Body of pancreas (tissue), 4 donors: Measurements from ENCODE around the gene DOK4.
A peak's percentile ranks its signal among the peaks of the same experiment; 100 is the strongest.

Experiments
- POLR2A ChIP-seq, 3 donors: fragments of 450-650 bp; IDR thresholded peaks; one replicate each; pipeline ENCODE4 v1.6.1; 2016; ENCODE audit warnings: antibody characterized with exemption in 3 of 3, mild to moderate bottlenecking in 2 of 3
- TF ChIP-seq, protein P1 (sequence below), 7 experiments: fragments of 450-650 bp in 4 of 7; fragments of 200-600 bp in 3 of 7; sonication (generic) in 3 of 7; IDR thresholded peaks; one replicate each; pipeline ENCODE4 v1.5.1; 2016 to 2019; ENCODE audit warnings: antibody characterized with exemption in 7 of 7

DNA sequence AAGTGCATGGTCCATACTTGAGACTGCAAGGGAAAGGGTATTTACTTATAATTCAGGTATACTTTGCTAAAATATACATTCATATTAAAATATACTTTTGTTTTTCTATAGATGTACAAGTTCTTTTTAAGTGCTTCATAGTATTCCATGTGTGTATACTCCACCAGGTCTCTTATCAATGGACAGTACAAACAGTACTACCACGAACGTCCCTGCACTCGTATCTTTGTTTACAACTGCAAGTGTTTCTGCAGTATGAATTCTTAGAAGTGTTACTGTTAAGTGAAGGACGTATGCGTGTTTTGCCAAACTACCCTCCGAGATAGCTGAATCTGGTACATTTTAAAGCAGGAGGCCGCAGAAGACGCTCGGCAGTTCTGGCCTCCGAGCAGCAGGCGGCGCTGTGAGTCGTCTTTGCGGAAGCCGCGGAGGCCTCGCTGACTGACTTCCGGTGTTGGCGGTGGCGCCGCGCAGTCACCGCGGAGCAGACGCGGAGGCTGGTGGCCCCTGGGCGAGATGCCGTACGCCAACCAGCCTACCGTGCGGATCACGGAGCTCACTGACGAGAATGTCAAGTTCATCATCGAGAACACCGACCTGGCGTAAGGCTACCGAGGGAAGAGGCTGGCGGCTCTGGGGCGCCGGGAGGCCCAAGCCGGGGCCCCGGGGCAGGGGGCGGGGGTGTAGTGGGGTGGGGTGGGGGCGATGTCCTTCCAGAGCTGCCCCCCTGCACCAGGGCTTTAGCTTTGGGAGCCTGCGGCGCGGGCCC is 23.9 kb downstream of the DOK4 start, which contains the start of gene POLR2C:
- TF ChIP-seq, protein P1, sequence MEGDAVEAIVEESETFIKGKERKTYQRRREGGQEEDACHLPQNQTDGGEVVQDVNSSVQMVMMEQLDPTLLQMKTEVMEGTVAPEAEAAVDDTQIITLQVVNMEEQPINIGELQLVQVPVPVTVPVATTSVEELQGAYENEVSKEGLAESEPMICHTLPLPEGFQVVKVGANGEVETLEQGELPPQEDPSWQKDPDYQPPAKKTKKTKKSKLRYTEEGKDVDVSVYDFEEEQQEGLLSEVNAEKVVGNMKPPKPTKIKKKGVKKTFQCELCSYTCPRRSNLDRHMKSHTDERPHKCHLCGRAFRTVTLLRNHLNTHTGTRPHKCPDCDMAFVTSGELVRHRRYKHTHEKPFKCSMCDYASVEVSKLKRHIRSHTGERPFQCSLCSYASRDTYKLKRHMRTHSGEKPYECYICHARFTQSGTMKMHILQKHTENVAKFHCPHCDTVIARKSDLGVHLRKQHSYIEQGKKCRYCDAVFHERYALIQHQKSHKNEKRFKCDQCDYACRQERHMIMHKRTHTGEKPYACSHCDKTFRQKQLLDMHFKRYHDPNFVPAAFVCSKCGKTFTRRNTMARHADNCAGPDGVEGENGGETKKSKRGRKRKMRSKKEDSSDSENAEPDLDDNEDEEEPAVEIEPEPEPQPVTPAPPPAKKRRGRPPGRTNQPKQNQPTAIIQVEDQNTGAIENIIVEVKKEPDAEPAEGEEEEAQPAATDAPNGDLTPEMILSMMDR (IDR thresholded peaks at IDR 0.05) = peak; percentile 86 to 98 (median 96)
- TF ChIP-seq POLR2A (IDR thresholded peaks at IDR 0.05) = peak; percentile 82 to 95 (median 94)
